Bone marrow (tissue), 2 donors: ENCODE results near the gene ORM2.
"Not testable (repeated sequence)": the region's sequence is repeated elsewhere in the genome, so short reads cannot be mapped to it uniquely, and the experiment has no call there.

Experiments used
- DNase-seq, 2 donors: peaks; one replicate each; lab custom pipeline; 2025; lab: John Stamatoyannopoulos, UW

Gene ORM2

DNA sequence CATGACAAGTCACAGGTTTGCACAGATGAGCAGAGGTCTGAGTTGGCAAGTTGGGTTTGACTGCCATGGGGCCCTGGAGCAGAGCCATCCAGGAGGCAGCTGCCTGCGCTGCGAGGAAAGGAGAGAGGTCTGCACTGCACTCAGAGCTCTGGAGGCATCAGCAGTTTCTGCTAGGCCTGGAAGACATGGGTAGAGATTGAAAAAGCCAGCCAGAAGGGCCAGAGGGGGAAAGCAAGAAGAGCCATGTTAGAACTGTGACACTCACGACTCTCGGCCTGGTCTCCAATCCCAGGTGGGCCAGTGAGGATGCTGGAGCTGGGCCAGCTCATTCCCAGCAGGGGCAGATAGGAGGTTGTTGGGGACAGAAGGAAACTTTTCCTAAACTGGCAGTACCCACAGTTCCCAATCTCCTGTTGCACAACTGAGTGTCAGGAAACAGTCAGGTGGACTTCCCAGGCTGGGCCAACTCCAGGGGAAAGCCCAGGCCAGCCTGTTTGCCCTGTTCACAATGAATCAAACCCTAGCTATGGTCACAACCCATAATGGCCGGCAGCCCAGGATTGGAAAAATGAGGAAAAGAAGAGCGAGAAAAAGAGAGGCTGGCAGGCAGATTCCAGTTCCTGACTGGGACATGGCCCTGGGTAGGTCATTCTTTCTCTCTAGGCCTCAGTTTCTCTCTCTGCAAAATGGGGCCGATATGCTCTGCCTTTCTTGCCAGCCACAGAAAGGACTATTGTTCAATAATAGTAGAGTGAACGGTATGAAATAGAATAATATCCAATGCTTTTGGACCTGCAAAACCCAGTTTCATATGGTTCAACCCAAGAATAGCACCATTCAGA, 14.6 kb upstream of the ORM2 start:
- DNase-seq = no peak

DNA sequence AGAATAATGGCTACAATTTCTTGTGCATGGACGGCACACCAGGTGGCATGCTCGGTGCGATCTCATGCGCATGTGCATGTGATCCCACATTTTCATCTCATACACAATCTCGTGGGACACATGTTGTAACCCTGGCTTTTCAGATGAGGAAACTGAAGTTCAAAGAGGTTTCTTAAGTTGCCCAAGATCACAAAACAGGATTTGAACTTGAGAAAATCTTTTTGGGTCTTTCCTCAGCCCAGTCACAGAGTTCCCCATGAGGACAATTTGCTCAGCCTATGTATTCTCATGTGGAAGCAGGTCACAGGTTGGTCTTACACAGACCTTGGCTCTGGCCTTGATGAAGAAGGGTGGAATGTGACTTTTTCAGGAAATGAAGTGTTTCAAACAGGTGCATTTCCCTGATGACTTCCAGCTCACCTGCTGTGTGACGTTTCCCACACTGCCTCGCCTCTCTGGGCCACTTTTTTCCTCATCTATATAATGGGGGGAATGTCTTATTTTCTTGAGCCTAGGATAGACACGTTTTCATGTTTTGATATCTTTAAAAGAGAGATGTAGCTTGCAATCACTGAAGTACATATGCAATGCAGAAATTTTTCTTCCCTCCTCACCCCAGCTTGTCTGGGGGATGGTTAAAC, 13.8 kb upstream of the ORM2 start:
- DNase-seq = no peak

DNA sequence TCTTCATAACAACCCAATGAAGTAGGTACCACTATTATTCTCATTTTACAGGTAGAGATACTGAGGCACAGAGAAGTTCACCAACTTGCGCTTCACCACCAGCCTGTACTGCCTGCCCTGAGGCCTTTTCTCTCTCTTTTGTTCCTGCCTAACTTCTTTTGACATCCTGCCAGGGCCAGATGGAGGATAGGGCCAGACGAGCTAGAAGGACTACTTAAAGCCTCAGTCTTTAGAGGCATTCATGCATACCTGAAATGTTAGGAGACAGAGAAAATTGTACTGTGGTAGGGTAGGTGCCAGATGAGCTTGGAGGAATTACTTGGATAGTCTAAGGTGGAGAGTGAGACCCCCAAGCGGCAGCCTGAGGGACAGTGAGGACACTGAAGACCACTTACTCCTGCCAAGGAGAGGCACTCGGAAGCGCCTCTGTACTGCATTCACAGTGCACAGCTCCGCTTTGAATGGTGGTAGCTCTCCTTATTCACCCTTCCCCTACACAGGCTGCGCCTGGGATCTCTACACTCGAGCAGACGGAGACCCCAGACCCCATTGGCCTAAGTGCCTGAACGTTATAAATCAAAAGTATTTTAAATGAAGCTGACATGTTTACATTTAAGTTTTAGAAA, 13.0 kb upstream of the ORM2 start:
- DNase-seq = no peak

DNA sequence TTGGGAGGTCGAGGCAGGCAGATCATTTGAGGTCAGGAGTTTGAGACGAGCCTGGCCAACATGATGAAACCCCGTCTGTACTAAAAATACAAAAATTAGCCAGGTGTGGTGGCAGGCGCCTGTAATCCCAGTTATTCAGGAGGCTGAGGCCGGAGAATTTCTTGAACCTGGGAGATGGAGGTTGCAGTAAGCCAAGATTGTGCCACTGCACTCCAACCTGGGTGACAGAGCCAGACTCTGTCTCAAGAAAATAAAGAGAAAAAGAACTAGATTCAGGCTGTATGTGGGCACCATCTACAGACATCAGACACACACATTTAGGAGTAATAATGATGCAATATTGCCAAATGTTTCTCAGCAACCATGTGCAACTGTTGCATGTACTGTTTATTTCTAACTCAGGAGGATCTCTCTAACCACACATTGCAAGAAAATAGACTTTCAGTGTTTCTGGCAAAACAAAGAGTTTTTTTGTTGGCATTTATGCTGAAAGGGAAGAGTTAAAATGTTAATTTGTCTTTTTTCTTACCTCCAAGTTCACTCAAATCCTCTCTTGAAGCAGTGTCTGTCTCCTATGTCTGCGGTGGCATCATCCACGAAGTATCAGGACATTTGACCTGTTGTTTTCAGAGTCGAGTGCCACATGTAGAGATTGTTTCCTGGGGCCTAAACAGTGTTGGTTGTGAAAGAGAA, 11.9 kb upstream of the ORM2 start:
- DNase-seq = no peak

DNA sequence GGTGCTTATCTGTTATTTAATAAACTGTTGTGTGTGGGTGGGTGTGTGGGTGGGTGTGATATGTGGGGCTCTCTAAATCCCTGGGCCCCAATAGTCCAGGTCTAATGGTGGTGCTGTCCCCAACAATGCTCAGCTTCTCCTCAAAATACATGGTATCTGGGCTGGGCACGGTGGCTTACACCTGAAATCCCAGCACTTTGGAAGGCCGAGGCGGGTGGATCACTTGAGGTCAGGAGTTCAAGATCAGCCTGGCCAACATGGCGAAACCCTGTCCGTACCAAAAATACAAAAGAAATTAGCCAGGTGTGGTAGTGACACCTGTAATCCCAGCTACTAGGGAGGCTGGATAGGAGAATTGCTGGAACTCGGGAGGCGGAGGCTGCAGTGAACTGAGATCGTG, 11.3 kb upstream of the ORM2 start:
- DNase-seq = no peak

DNA sequence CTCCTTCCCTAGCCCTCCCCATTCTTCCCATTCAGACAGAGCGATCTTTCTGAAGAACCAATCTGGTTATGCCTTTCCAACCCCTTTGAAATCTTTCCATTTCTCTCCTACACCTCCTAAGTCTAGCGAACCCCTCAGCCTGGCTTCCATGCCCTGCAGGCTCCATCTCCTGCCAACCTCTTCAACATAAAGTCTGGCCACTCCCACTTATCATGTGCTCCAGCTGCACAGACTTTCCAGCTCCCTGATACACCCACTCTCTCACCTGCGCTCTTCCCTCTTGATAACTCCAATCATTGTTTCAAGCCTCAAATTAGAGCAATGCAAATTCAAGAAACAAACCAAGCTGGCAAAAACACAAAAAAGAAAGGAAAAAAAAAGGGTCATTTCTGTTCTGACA, 10.5 kb upstream of the ORM2 start:
- DNase-seq = no peak

DNA sequence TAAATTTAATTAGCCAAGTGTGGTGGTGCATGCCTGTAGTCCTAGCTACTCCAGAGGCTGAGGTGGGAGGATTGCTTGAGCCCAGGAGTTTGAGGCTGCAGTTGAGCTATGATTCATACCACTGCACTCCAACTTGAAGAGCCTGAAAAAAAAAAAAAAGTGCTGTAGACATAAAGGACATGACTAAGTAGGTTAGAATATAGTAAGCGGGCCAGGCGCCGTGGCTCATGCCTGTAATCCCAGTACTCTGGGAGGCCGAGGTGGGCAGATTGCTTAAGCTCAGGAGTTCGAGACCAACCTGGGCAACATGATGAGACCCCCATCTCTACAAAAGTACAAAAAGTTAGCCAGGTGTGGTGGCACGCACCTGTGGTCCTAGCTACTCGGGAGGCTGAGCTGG, 9.0 kb upstream of the ORM2 start:
- not testable (repeated sequence) for DNase-seq

DNA sequence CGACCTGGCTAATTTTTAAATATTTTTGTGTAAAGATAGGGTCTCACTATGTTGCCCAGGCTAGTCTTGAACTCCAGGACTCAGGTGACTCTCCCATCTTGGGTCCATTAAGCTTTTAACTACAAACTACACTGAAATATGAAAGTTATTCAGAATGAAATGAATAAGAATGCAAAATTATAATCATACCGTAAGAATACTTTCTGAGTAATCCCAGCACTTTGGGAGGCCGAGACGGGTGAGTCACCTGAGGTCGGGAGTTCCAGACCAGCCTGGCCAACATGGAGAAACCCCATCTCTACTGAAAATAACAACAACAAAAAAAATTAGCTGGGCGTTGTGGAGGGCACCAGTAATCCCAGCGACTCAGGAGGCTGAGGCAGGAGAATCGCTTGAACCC, 7.9 kb upstream of the ORM2 start:
- no peak for DNase-seq

DNA sequence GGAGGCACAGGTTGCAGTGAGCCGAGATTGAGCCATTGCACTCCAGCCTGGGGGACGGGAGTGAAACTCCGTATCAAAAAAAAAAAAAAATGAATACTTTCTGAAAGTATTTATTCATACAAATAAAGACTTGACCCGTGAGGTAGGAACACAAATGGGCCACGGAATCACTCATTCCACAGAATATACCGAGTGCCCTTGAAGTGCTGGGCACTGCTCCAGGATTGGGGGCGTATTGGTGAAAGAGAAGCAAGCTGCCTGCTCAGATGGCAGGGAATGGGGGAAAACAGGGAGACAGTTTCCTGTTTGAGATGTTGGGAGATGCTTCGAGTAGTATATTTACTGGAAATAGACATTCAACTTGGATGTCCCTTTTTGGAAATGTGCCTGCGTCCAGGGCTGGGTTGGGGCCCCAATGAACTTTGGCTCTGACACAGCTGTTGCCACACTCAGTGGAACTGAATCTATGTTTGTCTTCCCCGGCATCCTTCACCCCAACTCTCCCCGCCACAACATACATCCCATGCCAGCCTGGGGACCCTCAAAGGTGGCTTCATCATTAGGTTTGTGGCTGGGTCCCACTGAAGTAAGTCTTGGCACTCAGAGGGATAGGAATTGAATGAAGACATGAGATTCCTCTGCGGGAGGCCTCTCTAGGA, 7.4 kb upstream of the ORM2 start:
- not testable (repeated sequence) for DNase-seq

DNA sequence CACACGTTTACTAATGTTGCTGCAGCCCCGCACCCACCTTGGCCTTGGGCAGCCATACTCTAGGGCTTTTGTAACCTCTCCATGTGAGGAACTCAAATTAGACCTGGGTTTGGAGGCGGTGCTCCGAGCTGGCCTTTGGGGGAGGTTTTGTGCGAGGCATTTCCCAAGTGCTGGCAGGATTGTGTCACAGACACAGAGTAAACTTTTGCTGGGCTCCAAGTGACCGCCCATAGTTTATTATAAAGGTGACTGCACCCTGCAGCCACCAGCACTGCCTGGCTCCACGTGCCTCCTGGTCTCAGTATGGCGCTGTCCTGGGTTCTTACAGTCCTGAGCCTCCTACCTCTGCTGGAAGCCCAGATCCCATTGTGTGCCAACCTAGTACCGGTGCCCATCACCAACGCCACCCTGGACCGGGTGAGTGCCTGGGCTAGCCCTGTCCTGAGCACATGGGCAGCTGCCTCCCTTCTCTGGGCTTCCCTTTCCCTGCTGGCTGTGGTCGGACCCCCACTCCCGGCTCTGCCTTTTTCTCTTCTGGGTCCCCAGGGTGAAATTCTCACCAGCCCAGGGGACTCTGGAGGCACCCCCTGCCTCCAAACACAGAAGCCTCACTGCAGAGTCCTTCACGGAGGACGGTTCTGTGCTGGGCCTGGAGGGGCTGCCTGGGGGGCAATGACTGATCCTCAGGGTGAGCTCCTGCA, 6.7 kb upstream of the ORM2 start, which contains the start of gene ORM1:
ORM1 (plus strand) TSS at position 268 of the 701 bp plus-strand sequence; CDS start at position 304, 36 bp downstream.
- not testable (repeated sequence) for DNase-seq

DNA sequence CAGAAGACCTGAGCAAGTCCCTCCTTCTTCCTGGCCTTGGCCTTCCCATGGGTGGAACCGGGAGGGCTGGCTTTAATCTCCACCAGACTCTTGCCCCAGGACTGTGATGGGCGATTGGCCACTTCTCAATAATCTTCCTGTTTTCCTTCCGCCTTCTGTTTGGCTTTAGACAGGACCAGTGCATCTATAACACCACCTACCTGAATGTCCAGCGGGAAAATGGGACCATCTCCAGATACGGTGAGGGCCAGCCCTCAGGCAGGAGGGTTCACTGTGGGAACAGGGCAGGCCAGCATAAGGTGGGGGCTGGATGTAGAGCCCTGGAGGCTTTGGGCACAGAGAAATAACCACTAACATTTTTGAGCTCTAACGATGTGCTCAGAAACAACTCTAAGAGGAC, 5.8 kb upstream of the ORM2 start:
- not testable (repeated sequence) for DNase-seq

DNA sequence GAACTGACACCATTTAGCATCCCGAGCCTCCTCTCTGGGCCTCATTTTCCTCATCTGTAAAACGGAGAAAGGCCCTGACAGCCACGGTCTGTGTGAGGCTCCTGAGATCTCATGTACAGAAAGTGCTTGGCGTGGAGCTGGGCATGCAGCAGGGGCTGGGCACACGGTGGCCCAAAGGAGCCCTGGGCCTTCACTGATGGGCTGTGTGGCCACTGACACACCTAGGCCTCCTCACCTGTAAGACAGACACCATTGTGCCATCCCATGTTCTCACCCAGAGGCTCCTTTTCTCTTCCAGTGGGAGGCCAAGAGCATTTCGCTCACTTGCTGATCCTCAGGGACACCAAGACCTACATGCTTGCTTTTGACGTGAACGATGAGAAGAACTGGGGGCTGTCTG, 5.2 kb upstream of the ORM2 start:
- no peak for DNase-seq

DNA sequence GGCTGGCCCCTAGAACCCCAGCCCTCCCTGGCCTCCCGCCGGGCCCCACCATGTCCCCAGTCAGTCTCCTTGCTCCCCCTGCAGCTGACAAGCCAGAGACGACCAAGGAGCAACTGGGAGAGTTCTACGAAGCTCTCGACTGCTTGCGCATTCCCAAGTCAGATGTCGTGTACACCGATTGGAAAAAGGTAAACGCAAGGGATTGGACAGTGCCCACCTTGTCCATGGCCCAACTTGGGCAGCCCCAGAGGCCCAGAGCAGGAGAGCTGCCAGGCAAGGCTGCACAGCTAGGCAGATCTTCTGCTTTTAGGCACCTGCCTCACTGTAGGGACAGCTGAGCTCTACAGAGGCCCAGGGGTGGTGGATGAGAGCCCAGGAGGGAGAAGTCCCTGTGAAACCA, 4.7 kb upstream of the ORM2 start:
- not testable (repeated sequence) for DNase-seq

DNA sequence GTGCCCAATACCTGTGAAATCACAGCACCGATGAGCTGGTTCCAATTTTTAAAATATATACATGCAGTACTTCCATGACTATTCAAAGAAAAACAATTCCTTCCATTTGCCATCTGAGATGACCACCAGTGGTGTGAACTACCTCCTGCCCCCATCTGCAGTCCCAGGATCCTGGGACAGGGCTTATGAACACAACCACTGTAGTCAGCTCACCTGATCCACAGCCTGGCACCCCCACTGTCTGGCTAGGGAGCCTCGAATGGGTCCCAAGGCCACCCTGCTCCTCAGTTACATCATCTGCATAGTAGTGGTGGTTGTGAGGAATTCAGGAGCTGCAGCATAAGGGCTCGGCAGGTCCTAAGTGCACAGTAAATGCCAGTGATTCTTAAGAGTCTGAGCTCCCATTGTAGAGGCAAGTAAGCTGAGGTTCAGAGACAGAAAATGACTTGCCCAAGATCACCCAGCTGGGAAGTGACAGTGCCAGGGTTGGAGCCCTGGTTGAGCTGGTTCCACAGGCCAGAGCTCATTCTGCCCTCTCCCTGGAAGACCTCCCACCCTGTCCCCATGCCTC, 3.9 kb upstream of the ORM2 start:
- DNase-seq = not testable (repeated sequence)

DNA sequence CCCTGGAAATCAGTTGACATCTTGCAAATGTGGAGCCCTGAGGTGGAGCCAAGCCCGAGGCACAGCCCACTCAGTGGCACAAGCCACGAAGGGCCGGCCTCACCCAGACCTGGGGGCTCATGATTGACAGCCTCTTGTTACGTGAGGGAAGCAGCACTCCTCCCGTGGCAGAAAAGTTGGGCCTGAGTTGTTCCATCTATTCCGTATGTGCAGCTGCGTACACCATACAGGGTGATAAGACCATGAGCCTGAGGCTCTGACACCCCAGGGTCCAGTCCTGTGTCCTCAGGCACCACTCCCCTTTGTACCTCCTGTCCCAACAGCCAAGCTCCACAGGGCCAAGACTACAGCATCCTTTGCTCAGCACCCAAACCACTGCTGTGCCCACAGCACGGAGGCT, 1.9 kb upstream of the ORM2 start:
- no peak for DNase-seq

DNA sequence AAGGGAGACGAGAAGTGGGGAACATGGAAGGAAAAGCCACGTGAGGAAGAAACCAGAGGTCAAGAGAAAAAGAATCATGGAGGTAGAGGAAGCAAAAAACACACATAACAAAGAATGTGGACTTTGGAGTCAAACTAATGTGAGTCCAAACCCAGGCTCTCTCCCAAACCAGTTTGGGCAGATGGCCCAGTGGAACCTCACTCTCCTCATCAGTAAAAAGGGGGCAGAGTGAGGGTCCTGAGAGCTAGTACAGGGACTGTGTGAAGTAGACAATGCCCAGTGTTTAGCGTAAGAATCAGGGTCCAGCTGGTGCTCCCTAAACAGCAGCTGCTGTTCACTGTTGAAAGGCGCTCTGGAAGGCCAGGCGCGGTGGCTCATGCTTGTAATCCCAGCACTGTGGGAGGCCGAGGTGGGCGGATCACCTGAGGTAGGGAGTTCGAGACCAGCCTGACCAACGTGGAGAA, 1.3 kb upstream of the ORM2 start:
- DNase-seq = not testable (repeated sequence)

DNA sequence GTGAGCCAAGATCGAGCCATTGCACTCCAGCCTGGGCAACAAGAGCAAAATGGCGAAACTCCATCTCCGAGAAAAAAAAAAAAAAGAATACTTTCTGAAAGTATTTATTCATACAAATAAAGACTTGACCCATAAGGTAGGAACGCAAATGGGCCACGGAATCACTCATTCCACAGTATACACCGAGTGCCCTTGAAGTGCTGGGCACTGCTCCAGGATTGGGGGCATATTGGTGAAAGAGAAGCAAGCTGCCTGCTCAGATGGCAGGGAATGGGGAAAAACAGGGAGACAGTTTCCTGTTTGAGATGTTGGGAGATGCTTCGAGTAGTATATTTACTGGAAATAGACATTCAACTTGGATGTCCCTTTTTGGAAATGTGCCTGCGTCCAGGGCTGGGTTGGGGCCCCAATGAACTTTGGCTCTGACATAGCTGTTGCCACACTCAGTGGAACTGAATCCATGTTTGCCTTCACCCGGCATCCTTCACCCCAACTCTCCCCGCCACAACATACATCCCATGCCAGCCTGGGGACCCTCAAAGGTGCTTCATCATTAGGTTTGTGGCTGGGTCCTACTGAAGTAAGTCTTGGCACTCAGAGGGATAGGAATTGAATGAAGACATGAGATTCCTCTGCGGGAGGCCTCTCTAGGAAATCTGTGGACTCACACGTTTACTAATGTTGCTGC, 588 bp upstream of the ORM2 start:
- not testable (repeated sequence) for DNase-seq

DNA sequence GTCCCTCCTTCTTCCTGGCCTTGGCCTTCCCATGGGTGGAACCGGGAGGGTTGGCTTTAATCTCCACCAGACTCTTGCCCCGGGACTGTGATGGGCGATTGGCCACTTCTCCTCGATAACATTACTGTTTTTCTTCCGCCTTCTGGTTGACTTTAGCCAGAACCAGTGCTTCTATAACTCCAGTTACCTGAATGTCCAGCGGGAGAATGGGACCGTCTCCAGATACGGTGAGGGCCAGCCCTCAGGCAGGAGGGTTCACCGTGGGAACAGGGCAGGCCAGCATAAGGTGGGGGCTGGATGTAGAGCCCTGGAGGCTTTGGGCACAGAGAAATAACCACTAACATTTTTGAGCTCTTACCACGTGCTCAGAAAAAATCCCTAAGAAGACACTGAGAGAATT, 967 bp downstream of the ORM2 start:
- DNase-seq = no peak

DNA sequence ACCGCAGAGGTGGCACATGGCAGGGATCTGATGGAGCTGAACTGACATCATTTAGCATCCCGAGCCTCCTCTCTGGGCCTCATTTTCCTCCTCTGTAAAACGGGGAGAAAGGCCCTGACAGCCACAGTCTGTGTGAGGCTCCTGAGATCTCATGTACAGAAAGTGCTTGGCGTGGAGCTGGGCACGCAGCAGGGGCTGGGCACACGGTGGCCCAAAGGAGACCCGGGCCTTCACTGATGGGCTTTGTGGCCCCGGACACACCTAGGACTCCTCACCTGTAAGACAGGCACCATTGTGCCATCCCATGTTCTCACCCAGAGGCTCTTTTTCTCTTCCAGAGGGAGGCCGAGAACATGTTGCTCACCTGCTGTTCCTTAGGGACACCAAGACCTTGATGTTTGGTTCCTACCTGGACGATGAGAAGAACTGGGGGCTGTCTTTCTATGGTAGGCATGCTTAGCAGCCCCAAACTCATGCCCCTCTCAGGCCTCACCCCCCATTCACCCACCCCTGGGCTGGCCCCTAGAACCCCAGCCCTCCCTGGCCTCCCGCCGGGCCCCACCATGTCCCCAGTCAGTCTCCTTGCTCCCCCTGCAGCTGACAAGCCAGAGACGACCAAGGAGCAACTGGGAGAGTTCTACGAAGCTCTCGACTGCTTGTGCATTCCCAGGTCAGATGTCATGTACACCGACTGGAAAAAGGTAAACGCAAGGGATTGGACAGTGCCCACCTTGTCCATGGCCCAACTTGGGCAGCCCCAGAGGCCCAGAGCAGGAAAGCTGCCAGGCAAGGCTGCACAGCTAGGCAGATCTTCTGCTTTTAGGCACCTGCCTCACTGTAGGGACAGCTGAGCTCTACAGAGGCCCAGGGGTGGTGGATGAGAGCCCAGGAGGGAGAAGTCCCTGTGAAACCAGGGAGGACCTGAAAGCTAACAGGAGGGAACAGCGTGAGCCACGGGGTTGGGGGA, 1.8 kb downstream of the ORM2 start:
- not testable (repeated sequence) for DNase-seq
